K562 (cell line): ENCODE measurements around the gene KIF5A. TPM values are rescaled to one million over a fixed set of nuclear protein-coding genes. Genes with fewer than 3 reads are reported as not detected.

Experiments
- KDM1A ChIP-seq, 2 experiments: fragments of 450-650 bp; IDR thresholded peaks; 2 replicates each; pipeline ENCODE4 v1.6.1; 2016; ENCODE audit warnings: mild to moderate bottlenecking in 2 of 2
- RBM39 ChIP-seq: fragments of 200-400 bp; formaldehyde crosslinking; optimal IDR thresholded peaks from 2 replicates; pipeline ENCODE3; 2018; ENCODE audit warnings: low read depth, low read length
- RERE ChIP-seq: sonication (generic); formaldehyde crosslinking; IDR thresholded peaks from 2 replicates; pipeline ENCODE4 v1.8.0; 2023; ENCODE audit warnings: missing genetic modification reagents, mild to moderate bottlenecking, borderline replicate concordance
- THAP12 ChIP-seq: fragments of 250-450 bp; sonication (Bioruptor Pico); IDR thresholded peaks from 2 replicates; pipeline ENCODE4 v1.9.0; 2021; ENCODE audit warnings: mild to moderate bottlenecking, inconsistent platforms
- THRB ChIP-seq: fragments of 450-650 bp; formaldehyde crosslinking; conservative IDR thresholded peaks from 2 replicates; pipeline ENCODE4 v1.4.0; 2022; ENCODE audit warnings: mild to moderate bottlenecking, missing genetic modification characterization
- polyA plus RNA-seq, 8 experiments: library from polyadenylated mRNA; depleted of rRNA in 4 of 8; stranded (reverse) in 5 of 8; unstranded in 3 of 8; fragments of >200 nt; fragmentation: Nextera tagmentation in 2 of 8; fragmentation: Illumina TruSeq in 1 of 8; extraction: Ambion mirVana in 2 of 8; extraction: Trizol in 1 of 8; gene quantifications; 2 replicates each; pipeline versions ENCODE4 v1.2.1 to v1.2.3, GENCODE V29; 2011 to 2014; ENCODE audit warnings: inconsistent platforms in 1 of 8, missing spikeins in 1 of 8
- total RNA-seq, 7 experiments: library from RNA; depleted of rRNA in 6 of 7; stranded (reverse); fragments of >200 nt in 6 of 7; fragmentation: Illumina TruSeq in 2 of 7; extraction: Trizol in 2 of 7; gene quantifications; 2 replicates each; pipeline versions ENCODE4 v1.2.1 to v1.2.3, GENCODE V29; 2011 to 2021; ENCODE audit warnings: low replicate concordance in 1 of 7
- TF ChIP-seq, protein P1 (sequence below): fragments of 200-800 bp; sonication (Bioruptor generic); IDR thresholded peaks from 2 replicates; pipeline ENCODE4 v1.6.1; 2017; ENCODE audit warnings: missing genetic modification characterization, missing compliant biosample characterization

Gene KIF5A
- total and polyA plus RNA-seq, 9 of the 15 experiments (the other 6 are each of a cell fraction or from before 2014, with no cell fraction given): 3.4 to 17.7 (median 8.0) TPM

GRCh38 chr12:57590864-57591781, 41.3 kb downstream of the KIF5A start, which contains the start of gene PIP4K2C (continued):
- TF ChIP-seq RERE (CRISPR knock-in tag): no peak
- no peak for TF ChIP-seq THRB (CRISPR knock-in tag)
- no peak for TF ChIP-seq KDM1A (IDR thresholded peaks at IDR 0.05)
- no peak for TF ChIP-seq THAP12 (CRISPR knock-in tag)
- TF ChIP-seq, protein P1, sequence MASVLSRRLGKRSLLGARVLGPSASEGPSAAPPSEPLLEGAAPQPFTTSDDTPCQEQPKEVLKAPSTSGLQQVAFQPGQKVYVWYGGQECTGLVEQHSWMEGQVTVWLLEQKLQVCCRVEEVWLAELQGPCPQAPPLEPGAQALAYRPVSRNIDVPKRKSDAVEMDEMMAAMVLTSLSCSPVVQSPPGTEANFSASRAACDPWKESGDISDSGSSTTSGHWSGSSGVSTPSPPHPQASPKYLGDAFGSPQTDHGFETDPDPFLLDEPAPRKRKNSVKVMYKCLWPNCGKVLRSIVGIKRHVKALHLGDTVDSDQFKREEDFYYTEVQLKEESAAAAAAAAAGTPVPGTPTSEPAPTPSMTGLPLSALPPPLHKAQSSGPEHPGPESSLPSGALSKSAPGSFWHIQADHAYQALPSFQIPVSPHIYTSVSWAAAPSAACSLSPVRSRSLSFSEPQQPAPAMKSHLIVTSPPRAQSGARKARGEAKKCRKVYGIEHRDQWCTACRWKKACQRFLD (CRISPR knock-in tag): peak; percentile 72; the same call in 1 of the 2 replicates
- TF ChIP-seq RBM39: no peak
